GM19372 (cell line): ENCODE data around the gene IBTK.

Source experiments
- ATAC-seq: cut with Tn5 transposase; IDR thresholded peaks from one replicate; pipeline ENCODE4 v1.9.1; 2021; ENCODE audit warnings: mild to moderate bottlenecking, low read depth, moderate library complexity; ENCODE audit not compliant: unreplicated experiment

IBTK gene

GRCh38 chr6:82123632-82124031 lies 123.9 kb downstream of the IBTK start:
- ATAC-seq = no peak
